Progenitor cell of endocrine pancreas (in vitro differentiated cells): ENCODE results near the gene MC1R. TPM values are rescaled to one million over a fixed set of nuclear protein-coding genes. Genes with fewer than 3 reads are reported as not detected.

Experiments used
- DNase-seq: peaks from one replicate; pipeline ENCODE4 v3.0.0; 2021; ENCODE audit warnings: low spot score; ENCODE audit not compliant: unreplicated experiment
- H3K27ac Mint-ChIP-seq: 2 replicates; pipeline ENCODE4 v1.8.0; 2021; ENCODE audit warnings: mild to moderate bottlenecking, moderate library complexity, mixed read lengths
- H3K27me3 Mint-ChIP-seq: 2 replicates; pipeline ENCODE4 v1.8.0; 2021; ENCODE audit warnings: mixed read lengths
- H3K36me3 Mint-ChIP-seq: 2 replicates; pipeline ENCODE4 v1.8.0; 2022; ENCODE audit warnings: mixed read lengths; ENCODE audit not compliant: insufficient read depth
- H3K4me1 Mint-ChIP-seq: 2 replicates; pipeline ENCODE4 v1.8.0; 2021; ENCODE audit warnings: low read depth, mixed read lengths
- H3K4me3 Mint-ChIP-seq: 2 replicates; pipeline ENCODE4 v1.8.0; 2021; ENCODE audit warnings: low read depth, mild to moderate bottlenecking, moderate library complexity, mixed read lengths
- H3K9me3 Mint-ChIP-seq: 2 replicates; pipeline ENCODE4 v1.8.0; 2021; ENCODE audit warnings: low read depth, mixed read lengths
- total RNA-seq: library from RNA; stranded (reverse); gene quantifications from 2 replicates; pipeline ENCODE4 v1.2.1, GENCODE V29; 2021
- TF ChIP-seq, protein P1 (sequence below): fragments of 200-600 bp; sonication (generic); IDR thresholded peaks from one replicate; pipeline ENCODE4 v1.5.0; 2021; ENCODE audit warnings: antibody characterized with exemption, mild to moderate bottlenecking; ENCODE audit not compliant: unreplicated experiment

The MC1R gene
- total RNA-seq, 1 donor from 2014 or later: 4.6 TPM

DNA sequence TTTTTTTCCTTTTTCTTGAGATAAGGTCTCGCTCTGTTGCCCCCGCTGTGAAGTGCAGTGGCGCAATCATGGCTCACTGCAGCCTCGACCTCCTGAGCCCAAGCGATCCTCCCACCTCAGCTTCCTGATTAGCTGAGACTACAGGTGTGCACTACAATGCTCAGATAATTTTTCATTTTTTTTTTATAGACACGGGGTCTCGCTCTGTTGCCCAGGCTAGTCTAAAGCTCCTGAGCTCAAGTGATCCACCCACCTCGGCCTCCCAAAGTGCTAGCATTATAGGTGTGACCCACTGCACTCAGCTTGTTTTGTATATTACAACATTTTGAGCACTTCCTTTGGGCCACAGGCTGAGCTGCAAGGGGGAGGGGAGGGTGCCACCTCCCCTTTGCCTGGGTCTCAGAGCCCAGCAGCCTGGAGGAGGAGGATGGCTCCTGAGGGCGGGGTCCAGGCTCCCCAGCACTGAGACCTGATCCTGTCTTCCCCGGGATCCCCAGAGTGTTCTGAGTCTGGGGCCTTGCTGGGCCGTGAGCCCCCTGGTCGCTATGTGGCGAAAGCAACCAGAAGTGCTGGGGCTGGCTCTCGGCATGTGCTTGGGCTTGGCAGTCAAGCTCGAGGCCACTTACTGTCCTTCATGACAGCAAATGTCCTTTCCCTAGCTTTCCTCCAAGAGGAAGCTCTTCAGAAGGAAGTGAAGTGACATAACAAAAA is 38.0 kb downstream of the MC1R start:
- no peak overlapping the region for H3K27ac Mint-ChIP-seq
- H3K9me3 Mint-ChIP-seq: no peaks in the 10 kb centered on the region
- DNase-seq: no peak
- H3K4me3 Mint-ChIP-seq: no peak overlapping the region
- no peaks in the 10 kb centered on the region for H3K4me1 Mint-ChIP-seq
- no peaks in the 10 kb centered on the region for H3K27me3 Mint-ChIP-seq
- TF ChIP-seq, protein P1, sequence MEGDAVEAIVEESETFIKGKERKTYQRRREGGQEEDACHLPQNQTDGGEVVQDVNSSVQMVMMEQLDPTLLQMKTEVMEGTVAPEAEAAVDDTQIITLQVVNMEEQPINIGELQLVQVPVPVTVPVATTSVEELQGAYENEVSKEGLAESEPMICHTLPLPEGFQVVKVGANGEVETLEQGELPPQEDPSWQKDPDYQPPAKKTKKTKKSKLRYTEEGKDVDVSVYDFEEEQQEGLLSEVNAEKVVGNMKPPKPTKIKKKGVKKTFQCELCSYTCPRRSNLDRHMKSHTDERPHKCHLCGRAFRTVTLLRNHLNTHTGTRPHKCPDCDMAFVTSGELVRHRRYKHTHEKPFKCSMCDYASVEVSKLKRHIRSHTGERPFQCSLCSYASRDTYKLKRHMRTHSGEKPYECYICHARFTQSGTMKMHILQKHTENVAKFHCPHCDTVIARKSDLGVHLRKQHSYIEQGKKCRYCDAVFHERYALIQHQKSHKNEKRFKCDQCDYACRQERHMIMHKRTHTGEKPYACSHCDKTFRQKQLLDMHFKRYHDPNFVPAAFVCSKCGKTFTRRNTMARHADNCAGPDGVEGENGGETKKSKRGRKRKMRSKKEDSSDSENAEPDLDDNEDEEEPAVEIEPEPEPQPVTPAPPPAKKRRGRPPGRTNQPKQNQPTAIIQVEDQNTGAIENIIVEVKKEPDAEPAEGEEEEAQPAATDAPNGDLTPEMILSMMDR: no peak
- H3K36me3 Mint-ChIP-seq: peaks cover 9% of the 10 kb centered on the region

DNA sequence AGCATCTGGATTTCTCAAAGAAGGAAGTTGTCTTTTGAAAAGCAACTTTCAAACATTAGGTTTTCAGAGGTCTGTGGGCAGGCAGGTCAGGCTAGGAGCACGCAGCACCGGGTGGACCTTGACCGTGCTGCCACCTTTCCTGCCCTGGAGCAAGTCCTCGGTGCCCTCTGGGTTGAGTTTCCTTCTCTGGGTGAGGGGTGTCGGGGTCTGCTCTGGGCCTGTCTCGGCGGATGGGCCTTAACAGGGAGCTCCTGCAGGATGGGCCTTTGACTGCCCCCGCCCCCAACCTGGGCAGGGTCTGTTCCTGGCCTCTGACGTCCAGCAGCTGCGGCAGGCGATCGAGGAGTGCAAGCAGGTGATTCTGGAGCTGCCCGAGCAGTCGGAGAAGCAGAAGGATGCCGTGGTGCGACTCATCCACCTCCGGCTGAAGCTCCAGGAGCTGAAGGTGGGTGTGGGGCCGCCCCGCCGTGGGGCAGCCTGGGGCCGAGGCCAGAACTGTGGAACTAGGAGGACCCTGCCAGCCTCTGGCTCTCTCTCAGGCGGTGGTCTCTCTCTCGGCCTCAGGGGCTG is 38.6 kb downstream of the MC1R start:
- no peaks in the 10 kb centered on the region for H3K4me1 Mint-ChIP-seq
- no peak overlapping the region for H3K4me3 Mint-ChIP-seq
- H3K27ac Mint-ChIP-seq: no peak overlapping the region
- H3K36me3 Mint-ChIP-seq: peaks cover 9% of the 10 kb centered on the region
- TF ChIP-seq, protein P1: no peak
- no peaks in the 10 kb centered on the region for H3K9me3 Mint-ChIP-seq
- no peaks in the 10 kb centered on the region for H3K27me3 Mint-ChIP-seq
- DNase-seq: no peak

DNA sequence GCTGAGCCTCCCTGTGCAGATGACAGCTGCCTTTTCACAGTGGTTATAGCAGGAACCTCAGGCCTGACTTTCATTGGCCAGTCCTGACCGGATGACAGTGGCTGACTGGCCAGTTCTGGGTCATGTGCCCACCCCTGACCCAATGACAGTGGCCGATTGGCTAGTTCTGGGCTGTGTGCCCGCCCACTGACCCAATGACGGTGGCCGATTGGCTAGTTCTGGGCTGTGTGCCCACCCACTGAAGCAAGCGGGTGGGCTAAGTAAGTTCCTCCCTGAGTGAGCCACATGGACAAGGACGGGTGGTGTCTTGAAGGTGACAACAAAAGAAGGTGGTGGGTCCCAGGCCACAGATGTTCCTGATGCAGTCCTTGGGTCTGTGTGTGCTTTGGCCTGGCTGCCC is 39.4 kb downstream of the MC1R start:
- Mint-ChIP-seq H3K36me3 (peaks cover 9% of the 10 kb centered on the region), H3K27me3 (no peaks in the 10 kb centered on the region), H3K4me3 (no peak overlapping the region), H3K4me1 (no peaks in the 10 kb centered on the region), H3K27ac (no peak overlapping the region), H3K9me3 (no peaks in the 10 kb centered on the region)
- DNase-seq: no peak
- TF ChIP-seq, protein P1: no peak

DNA sequence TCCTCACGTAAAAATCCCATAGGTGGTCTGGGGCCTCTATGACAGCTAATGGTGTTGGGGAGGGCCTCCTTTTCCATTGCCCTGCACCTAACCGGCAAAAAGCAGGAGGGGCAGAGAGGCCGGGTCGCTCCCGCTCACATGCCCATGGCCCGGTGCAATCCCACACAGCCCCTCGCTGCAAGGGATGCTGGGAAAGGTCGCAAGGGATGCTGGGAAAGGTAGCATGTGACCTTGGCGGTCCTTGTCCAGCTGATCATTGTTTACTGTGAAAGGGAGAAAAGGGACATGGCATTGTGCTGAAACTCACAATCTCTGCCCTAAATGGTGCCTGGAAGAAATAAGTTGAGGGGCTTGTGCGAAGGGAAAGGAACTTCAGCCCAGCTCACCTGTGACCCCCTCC is 39.9 kb downstream of the MC1R start:
- no peaks in the 10 kb centered on the region for H3K9me3 Mint-ChIP-seq
- DNase-seq: no peak

DNA sequence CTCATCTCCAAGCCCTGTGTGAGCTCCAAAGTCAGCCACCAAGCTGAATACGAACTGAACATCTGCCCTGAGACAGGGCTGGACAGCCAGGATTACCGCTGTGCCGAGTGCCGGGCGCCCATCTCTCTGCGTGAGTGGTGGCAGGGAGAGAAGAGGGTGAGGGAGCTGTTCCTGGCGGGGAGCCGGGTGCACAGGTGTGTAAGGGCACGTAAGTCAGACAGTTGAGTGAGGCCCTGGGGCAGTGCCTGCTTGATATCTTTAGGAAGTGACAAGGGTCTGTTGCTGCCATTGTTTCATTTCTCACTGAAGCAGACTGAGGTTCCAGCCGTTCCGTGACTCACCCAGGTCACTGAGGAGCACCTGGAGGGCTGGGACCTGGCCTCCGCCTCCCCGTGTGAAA is 42.3 kb downstream of the MC1R start:
- H3K9me3 Mint-ChIP-seq: no peaks in the 10 kb centered on the region
- peaks cover 11% of the 10 kb centered on the region for H3K36me3 Mint-ChIP-seq
- DNase-seq: no peak
- H3K4me1 Mint-ChIP-seq: no peaks in the 10 kb centered on the region
- no peak overlapping the region for H3K27ac Mint-ChIP-seq
- TF ChIP-seq, protein P1: no peak
- H3K4me3 Mint-ChIP-seq: no peak overlapping the region
- H3K27me3 Mint-ChIP-seq: no peaks in the 10 kb centered on the region

More for the DNA sequence above, 39.9 kb downstream of the MC1R start:
- Mint-ChIP-seq H3K4me3 (no peak overlapping the region), H3K27me3 (no peaks in the 10 kb centered on the region), H3K4me1 (no peaks in the 10 kb centered on the region), H3K27ac (no peak overlapping the region), H3K36me3 (peaks cover 11% of the 10 kb centered on the region)
- TF ChIP-seq, protein P1: no peak
